ENCODE results near the gene ISM2.
"Not testable (repeated sequence)": the region's sequence is repeated elsewhere in the genome, so short reads cannot be mapped to it uniquely, and the experiment has no call there.

Gene ISM2

GRCh38 chr14:77498120-77498979 lies at the start of gene ISM2:
TSS of gene ISM2 (minus strand) at chr14:77498816. CDS start at chr14:77498793, 23 bp downstream.
- peak in 1 of 2 experiments; percentile 18 for DNase-seq

GRCh38 chr14:77547512-77548180 lies 49.0 kb upstream of the ISM2 start:
- no peak for DNase-seq

GRCh38 chr14:77545171-77545570 lies 46.6 kb upstream of the ISM2 start:
- DNase-seq, result not testable (repeated sequence)

GRCh38 chr14:77544571-77544970 lies 46.0 kb upstream of the ISM2 start:
- DNase-seq, result no peak

GRCh38 chr14:77543637-77544334 lies 45.2 kb upstream of the ISM2 start:
- no peak for DNase-seq

GRCh38 chr14:77543240-77543551 lies 44.6 kb upstream of the ISM2 start:
- no peak for DNase-seq

GRCh38 chr14:77542421-77543239 lies 44.0 kb upstream of the ISM2 start:
- DNase-seq, result no peak

- no peak for DNase-seq
These were observed 43.3 kb upstream of the ISM2 start for GRCh38 chr14:77541905-77542304.

- not testable (repeated sequence) for DNase-seq
These were observed 38.3 kb upstream of the ISM2 start for GRCh38 chr14:77536951-77537350.

GRCh38 chr14:77531071-77531470 lies 32.5 kb upstream of the ISM2 start:
- DNase-seq, result no peak

GRCh38 chr14:77529963-77530362 lies 31.3 kb upstream of the ISM2 start:
- DNase-seq, result no peak

GRCh38 chr14:77529213-77529612 lies 30.6 kb upstream of the ISM2 start:
- no peak for DNase-seq

- not testable (repeated sequence) for DNase-seq
These were observed 30.1 kb upstream of the ISM2 start for GRCh38 chr14:77528701-77529100.

GRCh38 chr14:77526266-77526665 lies 27.6 kb upstream of the ISM2 start:
- DNase-seq, result no peak

GRCh38 chr14:77524536-77524935 lies 25.9 kb upstream of the ISM2 start:
- no peak for DNase-seq

GRCh38 chr14:77523109-77523508 lies 24.5 kb upstream of the ISM2 start:
- DNase-seq, result no peak

GRCh38 chr14:77520555-77520954 lies 21.9 kb upstream of the ISM2 start:
- no peak for DNase-seq

GRCh38 chr14:77516126-77516525 lies 17.5 kb upstream of the ISM2 start:
- DNase-seq, result no peak

- DNase-seq, result no peak
These were observed 13.0 kb upstream of the ISM2 start for GRCh38 chr14:77511486-77512162.

- DNase-seq, result no peak
These were observed 10.8 kb upstream of the ISM2 start for GRCh38 chr14:77509366-77509765.

- DNase-seq, result no peak
These were observed 10.3 kb upstream of the ISM2 start for GRCh38 chr14:77508876-77509275.

GRCh38 chr14:77508249-77508648 lies 9.6 kb upstream of the ISM2 start:
- no peak for DNase-seq
